ENCODE results near the gene ACHE. TPM values are rescaled to one million over a fixed set of nuclear protein-coding genes. Genes with fewer than 3 reads are reported as not detected.
"Not testable (repeated sequence)": the region's sequence is repeated elsewhere in the genome, so short reads cannot be mapped to it uniquely, and the experiment has no call there.

ACHE gene
- total RNA-seq, 4 donors from 2014 or later = 3.3 to 35.4 (median 25.3) TPM

DNA sequence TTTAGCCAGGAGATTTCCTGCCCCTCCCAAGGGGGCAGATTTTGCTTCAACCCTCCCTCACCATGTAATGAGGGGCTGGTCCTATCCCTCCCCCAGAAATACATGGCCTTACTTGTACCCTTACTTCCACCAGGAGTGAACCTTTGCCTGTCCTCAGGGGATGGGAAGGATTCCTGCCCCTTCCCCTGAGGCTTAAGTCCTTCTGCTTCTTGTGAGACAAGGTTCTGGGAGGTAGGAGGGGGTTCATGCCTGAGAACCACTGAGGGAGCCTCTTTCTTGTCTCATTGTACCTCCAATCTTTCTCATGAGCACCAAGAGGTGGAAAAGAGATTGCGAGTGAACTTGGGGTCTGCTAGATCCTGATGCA, 34.1 kb upstream of the ACHE start:
- no peaks in the 10 kb centered on the region for H3K4me1 ChIP-seq
- H3K27me3 ChIP-seq = no peaks in the 10 kb centered on the region
- TF ChIP-seq, protein P1, sequence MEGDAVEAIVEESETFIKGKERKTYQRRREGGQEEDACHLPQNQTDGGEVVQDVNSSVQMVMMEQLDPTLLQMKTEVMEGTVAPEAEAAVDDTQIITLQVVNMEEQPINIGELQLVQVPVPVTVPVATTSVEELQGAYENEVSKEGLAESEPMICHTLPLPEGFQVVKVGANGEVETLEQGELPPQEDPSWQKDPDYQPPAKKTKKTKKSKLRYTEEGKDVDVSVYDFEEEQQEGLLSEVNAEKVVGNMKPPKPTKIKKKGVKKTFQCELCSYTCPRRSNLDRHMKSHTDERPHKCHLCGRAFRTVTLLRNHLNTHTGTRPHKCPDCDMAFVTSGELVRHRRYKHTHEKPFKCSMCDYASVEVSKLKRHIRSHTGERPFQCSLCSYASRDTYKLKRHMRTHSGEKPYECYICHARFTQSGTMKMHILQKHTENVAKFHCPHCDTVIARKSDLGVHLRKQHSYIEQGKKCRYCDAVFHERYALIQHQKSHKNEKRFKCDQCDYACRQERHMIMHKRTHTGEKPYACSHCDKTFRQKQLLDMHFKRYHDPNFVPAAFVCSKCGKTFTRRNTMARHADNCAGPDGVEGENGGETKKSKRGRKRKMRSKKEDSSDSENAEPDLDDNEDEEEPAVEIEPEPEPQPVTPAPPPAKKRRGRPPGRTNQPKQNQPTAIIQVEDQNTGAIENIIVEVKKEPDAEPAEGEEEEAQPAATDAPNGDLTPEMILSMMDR (IDR thresholded peaks at IDR 0.05) = no peak
- TF ChIP-seq POLR2A (IDR thresholded peaks at IDR 0.05) = no peak
- no peaks in the 10 kb centered on the region for H3K36me3 ChIP-seq
- H3K9me3 ChIP-seq = no peaks in the 10 kb centered on the region
- no peak for DNase-seq
- H3K27ac ChIP-seq = no peak overlapping the region
- no peak overlapping the region for H3K4me3 ChIP-seq

DNA sequence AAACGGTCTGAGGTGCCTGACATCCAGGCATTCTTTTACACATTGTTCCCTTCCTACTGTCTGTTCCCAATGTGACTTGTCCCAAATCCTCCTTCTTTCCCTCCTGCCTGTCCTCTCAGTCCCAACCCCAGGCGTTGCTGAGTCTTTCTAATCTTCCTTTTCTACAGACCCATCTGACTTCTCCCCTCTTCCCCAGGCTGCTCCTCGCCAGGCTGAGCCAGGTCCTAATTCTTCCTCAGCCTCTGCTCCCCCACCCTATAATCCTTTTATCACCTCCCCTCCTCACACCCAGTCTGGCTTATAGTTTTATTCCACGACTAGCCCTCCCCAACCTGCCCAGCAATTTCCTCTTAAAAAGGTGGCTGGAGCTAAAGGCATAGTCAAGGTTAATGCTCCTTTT, 27.9 kb upstream of the ACHE start:
- not testable (repeated sequence) for DNase-seq, H3K27ac ChIP-seq, H3K27me3 ChIP-seq, H3K9me3 ChIP-seq, H3K4me3 ChIP-seq, H3K4me1 ChIP-seq, H3K36me3 ChIP-seq

DNA sequence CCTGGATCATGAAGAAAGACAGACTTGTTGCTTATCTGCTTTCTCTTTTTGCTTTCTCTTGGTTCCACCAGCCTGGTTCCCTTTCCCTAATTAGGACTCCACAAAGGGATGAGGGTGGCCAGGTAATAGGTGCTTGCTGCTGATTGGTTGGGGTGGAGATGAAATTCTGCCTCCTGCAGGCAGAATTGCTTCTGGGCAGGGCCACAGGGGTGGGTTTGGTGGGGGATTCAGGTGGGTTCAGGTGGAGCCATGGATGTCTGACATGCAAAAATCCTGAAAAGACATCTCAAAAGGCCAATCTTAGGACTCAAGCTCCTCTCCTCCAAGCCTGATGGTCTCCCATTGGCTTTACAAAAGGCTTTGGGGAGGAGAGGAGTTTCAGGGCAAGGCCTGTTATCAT, 25.4 kb upstream of the ACHE start:
- H3K4me3 ChIP-seq = no peak overlapping the region
- H3K36me3 ChIP-seq = no peaks in the 10 kb centered on the region
- peaks cover 0 to 5% (median 0%) of the 10 kb centered on the region in 4 donors for H3K4me1 ChIP-seq
- DNase-seq = no peak
- TF ChIP-seq, protein P1 (IDR thresholded peaks at IDR 0.05) = no peak
- TF ChIP-seq POLR2A (IDR thresholded peaks at IDR 0.05) = no peak
- no peaks in the 10 kb centered on the region for H3K9me3 ChIP-seq
- H3K27me3 ChIP-seq = no peaks in the 10 kb centered on the region
- H3K27ac ChIP-seq = no peak overlapping the region

DNA sequence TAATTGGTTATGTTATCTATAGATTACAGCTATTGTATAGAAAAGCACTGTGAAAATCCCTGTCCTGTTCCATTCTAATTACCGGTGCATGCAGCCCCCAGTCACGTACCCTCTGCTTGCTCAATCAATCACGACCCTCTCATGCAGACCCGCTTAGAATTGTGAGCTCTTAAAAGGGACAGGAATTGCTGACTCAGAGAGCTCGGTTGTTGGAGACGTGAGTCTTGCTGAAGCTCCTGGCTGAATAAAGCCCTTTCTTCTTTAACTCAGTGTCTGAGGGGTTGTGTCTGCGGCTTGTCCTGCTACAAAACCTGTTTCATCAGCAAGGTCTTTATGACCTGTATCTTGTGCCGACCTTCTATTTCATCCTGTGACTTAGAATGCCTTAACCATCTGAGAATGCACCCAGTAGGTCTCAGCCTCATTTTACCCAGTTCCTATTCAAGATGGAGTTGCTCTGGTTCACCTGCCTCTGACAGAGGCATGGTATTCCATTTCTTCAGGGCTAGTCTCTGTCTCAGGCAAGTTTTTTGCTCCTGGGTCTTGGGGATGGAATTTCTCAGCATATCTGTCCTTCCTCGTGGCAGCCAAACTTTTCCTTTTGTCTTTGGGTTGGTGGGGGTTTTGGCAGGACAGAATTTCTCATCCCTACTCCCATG, 24.2 kb upstream of the ACHE start:
- not testable (repeated sequence) for H3K4me1 ChIP-seq, DNase-seq, H3K36me3 ChIP-seq, H3K27ac ChIP-seq, H3K4me3 ChIP-seq, H3K9me3 ChIP-seq, H3K27me3 ChIP-seq

DNA sequence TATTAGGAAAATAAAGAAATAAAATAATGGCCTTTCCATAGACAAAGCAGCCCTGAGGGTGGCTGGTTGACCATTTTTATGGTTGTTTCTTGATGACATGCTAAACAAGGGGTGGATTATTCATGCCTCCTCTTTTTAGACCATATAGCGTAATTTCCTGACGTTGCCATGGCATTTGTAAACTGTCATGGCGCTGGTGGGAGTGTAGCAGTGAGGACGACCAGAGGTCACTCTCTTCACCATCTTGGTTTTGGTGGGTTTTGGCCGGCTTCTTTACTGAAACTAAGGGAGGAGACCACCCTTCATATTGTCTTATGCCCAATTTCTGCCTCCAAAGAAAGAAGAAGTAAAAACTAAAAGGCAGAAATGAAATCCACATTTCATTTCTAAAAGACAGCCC, 23.6 kb upstream of the ACHE start:
- not testable (repeated sequence) for H3K27ac ChIP-seq, H3K9me3 ChIP-seq, H3K4me3 ChIP-seq, DNase-seq, H3K27me3 ChIP-seq, H3K36me3 ChIP-seq
- peaks cover 0 to 11% (median 0%) of the 10 kb centered on the region in 4 donors for H3K4me1 ChIP-seq

DNA sequence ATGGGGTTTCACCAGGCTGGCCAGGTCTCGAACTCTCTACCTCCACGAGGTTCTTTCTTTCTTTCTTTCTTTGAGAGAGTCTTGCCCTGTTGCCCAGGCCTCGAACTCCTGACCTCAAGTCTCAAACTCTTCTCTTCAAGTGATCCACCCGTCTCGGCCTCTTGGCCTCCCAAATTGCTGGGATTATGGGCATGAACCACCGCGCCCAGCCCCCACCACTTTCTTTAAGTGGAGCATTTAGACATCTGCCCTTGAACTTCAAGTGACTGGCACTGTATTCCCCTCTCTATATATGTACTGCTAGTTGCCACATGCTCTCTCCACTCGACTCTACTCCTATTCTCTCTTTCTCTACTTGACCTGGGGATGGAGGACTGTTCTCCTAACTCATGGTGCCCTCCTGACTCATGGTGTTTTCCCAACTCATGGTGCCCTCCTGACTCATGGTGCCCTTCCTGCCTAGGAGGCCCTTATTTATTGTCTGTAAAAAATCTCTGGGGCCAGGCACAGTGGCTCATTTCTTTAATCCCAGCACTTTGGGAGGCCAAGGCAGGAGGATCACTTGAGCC, 19.3 kb upstream of the ACHE start:
- Histone ChIP-seq H3K27ac (peak overlapping the region in 3 of 4 donors; percentile 40 to 67 (median 50)), H3K36me3 (no peaks in the 10 kb centered on the region), H3K4me3 (no peak overlapping the region), H3K4me1 (peaks cover 0 to 17% (median 1%) of the 10 kb centered on the region in 4 donors), H3K27me3 (no peaks in the 10 kb centered on the region), H3K9me3 (no peaks in the 10 kb centered on the region)
- TF ChIP-seq, protein P1 (IDR thresholded peaks at IDR 0.05) = no peak
- TF ChIP-seq POLR2A (IDR thresholded peaks at IDR 0.05) = no peak
- DNase-seq = peak in 1 of 3 donors; percentile 70

DNA sequence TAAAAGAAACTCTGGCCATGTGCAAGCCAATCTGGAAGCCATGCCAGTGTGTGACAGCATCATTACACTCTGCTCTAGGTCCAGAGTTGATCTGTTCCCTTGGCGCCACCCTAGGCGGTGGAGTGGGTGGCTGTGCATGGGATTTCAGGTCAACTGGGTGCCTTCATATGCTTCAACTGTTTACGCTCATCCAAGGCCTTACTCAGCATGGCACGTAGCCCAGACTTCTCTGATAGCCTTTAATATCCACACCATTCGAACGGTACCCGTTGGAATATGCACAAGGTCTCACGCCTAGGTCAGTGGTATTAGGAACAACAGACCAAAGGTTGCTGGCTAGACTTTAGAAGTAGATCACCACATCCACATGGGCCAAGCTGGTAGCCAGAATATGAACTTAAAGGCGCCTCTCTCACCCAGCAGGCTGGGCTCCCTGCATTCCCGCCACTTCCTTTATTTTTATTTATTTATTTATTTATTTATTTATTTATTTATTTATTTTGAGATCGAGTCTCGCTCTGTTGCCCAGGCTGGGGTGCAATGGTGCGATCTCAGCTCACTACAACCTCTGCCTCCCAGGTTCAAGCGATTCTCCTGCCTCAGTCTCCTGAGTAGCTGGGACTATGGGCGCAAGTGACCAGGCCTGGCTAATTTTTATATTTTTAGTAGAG, 18.7 kb upstream of the ACHE start:
- peak overlapping the region in 3 of 4 donors; percentile 40 to 89 (median 75) for H3K27ac ChIP-seq
- peaks cover 0 to 17% (median 2%) of the 10 kb centered on the region in 4 donors for H3K4me1 ChIP-seq
- TF ChIP-seq, protein P1 (IDR thresholded peaks at IDR 0.05) = no peak
- TF ChIP-seq POLR2A (IDR thresholded peaks at IDR 0.05) = no peak
- no peaks in the 10 kb centered on the region for H3K36me3 ChIP-seq
- H3K9me3 ChIP-seq = no peaks in the 10 kb centered on the region
- H3K4me3 ChIP-seq = no peak overlapping the region
- peak in 2 of 3 donors; percentile 85 to 90 for DNase-seq
- no peaks in the 10 kb centered on the region for H3K27me3 ChIP-seq
